ENCODE results near the gene NUDT2.

- no peak for TF ChIP-seq POLR2A (IDR thresholded peaks at IDR 0.05)
- TF ChIP-seq, protein P1, sequence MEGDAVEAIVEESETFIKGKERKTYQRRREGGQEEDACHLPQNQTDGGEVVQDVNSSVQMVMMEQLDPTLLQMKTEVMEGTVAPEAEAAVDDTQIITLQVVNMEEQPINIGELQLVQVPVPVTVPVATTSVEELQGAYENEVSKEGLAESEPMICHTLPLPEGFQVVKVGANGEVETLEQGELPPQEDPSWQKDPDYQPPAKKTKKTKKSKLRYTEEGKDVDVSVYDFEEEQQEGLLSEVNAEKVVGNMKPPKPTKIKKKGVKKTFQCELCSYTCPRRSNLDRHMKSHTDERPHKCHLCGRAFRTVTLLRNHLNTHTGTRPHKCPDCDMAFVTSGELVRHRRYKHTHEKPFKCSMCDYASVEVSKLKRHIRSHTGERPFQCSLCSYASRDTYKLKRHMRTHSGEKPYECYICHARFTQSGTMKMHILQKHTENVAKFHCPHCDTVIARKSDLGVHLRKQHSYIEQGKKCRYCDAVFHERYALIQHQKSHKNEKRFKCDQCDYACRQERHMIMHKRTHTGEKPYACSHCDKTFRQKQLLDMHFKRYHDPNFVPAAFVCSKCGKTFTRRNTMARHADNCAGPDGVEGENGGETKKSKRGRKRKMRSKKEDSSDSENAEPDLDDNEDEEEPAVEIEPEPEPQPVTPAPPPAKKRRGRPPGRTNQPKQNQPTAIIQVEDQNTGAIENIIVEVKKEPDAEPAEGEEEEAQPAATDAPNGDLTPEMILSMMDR (IDR thresholded peaks at IDR 0.05 in 8 of 11, conservative IDR thresholded peaks at IDR 0.05 in 3 of 11), result no peak
- no peak for TF ChIP-seq POLR2AphosphoS5 (IDR thresholded peaks at IDR 0.05)
These were observed 52.7 kb downstream of the NUDT2 start for GRCh38 chr9:34382054-34382453.
